ENCODE data around the gene KDM4B. TPM values are rescaled to one million over a fixed set of nuclear protein-coding genes. Genes with fewer than 3 reads are reported as not detected.
"Not testable (repeated sequence)": the region's sequence is repeated elsewhere in the genome, so short reads cannot be mapped to it uniquely, and the experiment has no call there.

Gene KDM4B
- total and polyA plus RNA-seq, 4 donors = 17.1 to 49.5 (median 24.7) TPM

- TF ChIP-seq, protein P1, sequence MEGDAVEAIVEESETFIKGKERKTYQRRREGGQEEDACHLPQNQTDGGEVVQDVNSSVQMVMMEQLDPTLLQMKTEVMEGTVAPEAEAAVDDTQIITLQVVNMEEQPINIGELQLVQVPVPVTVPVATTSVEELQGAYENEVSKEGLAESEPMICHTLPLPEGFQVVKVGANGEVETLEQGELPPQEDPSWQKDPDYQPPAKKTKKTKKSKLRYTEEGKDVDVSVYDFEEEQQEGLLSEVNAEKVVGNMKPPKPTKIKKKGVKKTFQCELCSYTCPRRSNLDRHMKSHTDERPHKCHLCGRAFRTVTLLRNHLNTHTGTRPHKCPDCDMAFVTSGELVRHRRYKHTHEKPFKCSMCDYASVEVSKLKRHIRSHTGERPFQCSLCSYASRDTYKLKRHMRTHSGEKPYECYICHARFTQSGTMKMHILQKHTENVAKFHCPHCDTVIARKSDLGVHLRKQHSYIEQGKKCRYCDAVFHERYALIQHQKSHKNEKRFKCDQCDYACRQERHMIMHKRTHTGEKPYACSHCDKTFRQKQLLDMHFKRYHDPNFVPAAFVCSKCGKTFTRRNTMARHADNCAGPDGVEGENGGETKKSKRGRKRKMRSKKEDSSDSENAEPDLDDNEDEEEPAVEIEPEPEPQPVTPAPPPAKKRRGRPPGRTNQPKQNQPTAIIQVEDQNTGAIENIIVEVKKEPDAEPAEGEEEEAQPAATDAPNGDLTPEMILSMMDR (IDR thresholded peaks at IDR 0.05; ENCODE audit: control extremely low read depth, extremely low read depth) = no peak
- Histone ChIP-seq H3K27ac (ENCODE audit: low read depth in 1 of 2, low read length in 1 of 2) (no peak overlapping the region), H3K4me1 (ENCODE audit: control insufficient read depth in 5 of 5, insufficient read depth in 5 of 5, low read length in 5 of 5) (peaks cover 0 to 3% (median 0%) of the 10 kb centered on the region in 5 donors), H3K9ac (ENCODE audit: insufficient read depth in 1 of 2, low read length in 2 of 2) (no peak overlapping the region), H3K36me3 (ENCODE audit: control insufficient read depth in 4 of 4, insufficient read depth in 4 of 4, low read length in 4 of 4) (peaks cover 0 to 3% (median 2%) of the 10 kb centered on the region in 4 donors), H3K27me3 (ENCODE audit: control insufficient read depth in 3 of 3, insufficient read depth in 3 of 3, low read length in 2 of 3) (no peaks in the 10 kb centered on the region), H3K4me3 (no peak overlapping the region), H3K9me3 (ENCODE audit: control insufficient read depth in 4 of 4, insufficient read depth in 3 of 4, low read length in 3 of 4) (no peaks in the 10 kb centered on the region)
- no peak for DNase-seq
- ATAC-seq (ENCODE audit: insufficient read depth, low FRiP score) = no peak
- WGBS, 2 donors = 92 to 93% methylated on average over 10 of the region's 10 CpGs
These were observed 56.1 kb downstream of the KDM4B start for GRCh38 chr19:5025027-5025426.

DNA sequence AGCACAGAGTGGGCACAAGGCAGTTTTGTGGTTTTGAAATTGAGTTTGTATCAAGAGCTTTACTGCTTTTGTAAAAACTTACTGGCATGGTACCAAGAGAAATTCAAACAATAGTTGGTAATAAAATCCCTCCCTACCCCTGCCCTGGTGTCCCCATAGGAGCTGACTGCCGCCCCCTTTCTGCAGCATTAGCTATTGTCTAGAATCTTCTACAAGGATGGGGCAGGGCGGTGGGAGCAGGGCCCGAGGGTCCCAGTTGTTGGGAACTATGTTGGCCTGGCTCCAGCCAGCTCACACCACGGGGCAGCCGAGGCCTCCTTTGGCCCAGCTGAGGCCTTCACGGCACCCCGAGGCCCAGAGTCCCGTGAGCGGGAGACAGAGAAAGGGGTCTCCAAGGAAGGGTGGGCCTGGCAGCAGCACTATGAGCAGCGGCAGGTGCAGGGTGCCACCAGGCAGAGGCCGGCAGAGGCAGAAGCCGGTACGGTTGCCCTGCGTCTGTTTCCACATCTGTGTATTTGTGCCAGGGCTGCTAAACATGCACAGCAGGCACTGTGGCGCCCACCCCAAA, 57.9 kb downstream of the KDM4B start:
- H3K27ac ChIP-seq (ENCODE audit: low read depth in 1 of 2, low read length in 1 of 2) = no peak overlapping the region
- peaks cover 0 to 3% (median 0%) of the 10 kb centered on the region in 5 donors for H3K4me1 ChIP-seq (ENCODE audit: control insufficient read depth in 5 of 5, insufficient read depth in 5 of 5, low read length in 5 of 5)
- ATAC-seq (ENCODE audit: insufficient read depth, low FRiP score) (no peak), DNase-seq (peak in 2 of 3 donors; percentile 27 to 47)
- H3K4me3 ChIP-seq = no peak overlapping the region
- H3K36me3 ChIP-seq (ENCODE audit: control insufficient read depth in 4 of 4, insufficient read depth in 4 of 4, low read length in 4 of 4) = peaks cover 0 to 3% (median 0%) of the 10 kb centered on the region in 4 donors
- no peak overlapping the region for H3K9ac ChIP-seq (ENCODE audit: insufficient read depth in 1 of 2, low read length in 2 of 2)
- WGBS, 2 donors = 81 to 85% methylated on average over 15 of the region's 15 CpGs
- H3K9me3 ChIP-seq (ENCODE audit: control insufficient read depth in 4 of 4, insufficient read depth in 3 of 4, low read length in 3 of 4) = no peaks in the 10 kb centered on the region
- TF ChIP-seq, protein P1 (IDR thresholded peaks at IDR 0.05; ENCODE audit: control extremely low read depth, extremely low read depth) = no peak
- no peaks in the 10 kb centered on the region for H3K27me3 ChIP-seq (ENCODE audit: control insufficient read depth in 3 of 3, insufficient read depth in 3 of 3, low read length in 2 of 3)

GRCh38 chr19:5028229-5028886, 59.4 kb downstream of the KDM4B start:
- no peaks in the 10 kb centered on the region for H3K9me3 ChIP-seq (ENCODE audit: control insufficient read depth in 4 of 4, insufficient read depth in 3 of 4, low read length in 3 of 4)
- TF ChIP-seq, protein P1 (IDR thresholded peaks at IDR 0.05; ENCODE audit: control extremely low read depth, extremely low read depth) = no peak
- no peak for ATAC-seq (ENCODE audit: insufficient read depth, low FRiP score)
- no peak overlapping the region for H3K4me3 ChIP-seq
- WGBS, 2 donors = 88 to 93% methylated on average over 15 of the region's 15 CpGs
- no peak for DNase-seq
- peaks cover 0 to 3% (median 0%) of the 10 kb centered on the region in 5 donors for H3K4me1 ChIP-seq (ENCODE audit: control insufficient read depth in 5 of 5, insufficient read depth in 5 of 5, low read length in 5 of 5)
- no peak overlapping the region for H3K27ac ChIP-seq (ENCODE audit: low read depth in 1 of 2, low read length in 1 of 2)
- no peaks in the 10 kb centered on the region for H3K27me3 ChIP-seq (ENCODE audit: control insufficient read depth in 3 of 3, insufficient read depth in 3 of 3, low read length in 2 of 3)
- H3K36me3 ChIP-seq (ENCODE audit: control insufficient read depth in 4 of 4, insufficient read depth in 4 of 4, low read length in 4 of 4) = peaks cover 0 to 6% (median 3%) of the 10 kb centered on the region in 4 donors
- no peak overlapping the region for H3K9ac ChIP-seq (ENCODE audit: insufficient read depth in 1 of 2, low read length in 2 of 2)

DNA sequence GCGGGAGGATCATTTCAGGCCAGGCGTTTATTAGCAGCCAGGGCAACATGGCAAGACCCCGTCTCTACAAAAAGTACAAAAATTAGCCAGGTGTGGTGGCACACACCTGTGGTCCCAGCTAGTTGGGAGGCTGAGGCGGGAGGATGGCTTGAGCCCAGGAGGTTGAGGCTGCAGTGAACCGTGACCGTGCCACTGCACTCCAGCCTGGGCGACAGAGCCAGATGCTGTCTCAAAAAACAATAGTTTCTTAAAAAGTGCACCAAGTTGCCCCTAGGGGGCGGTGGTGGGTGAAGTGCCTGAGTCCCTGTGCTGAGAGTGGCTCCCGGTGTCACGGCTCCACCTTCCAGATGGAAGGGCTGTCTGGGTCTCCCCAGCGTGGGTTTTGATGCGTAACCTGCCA, 60.7 kb downstream of the KDM4B start:
- H3K36me3 ChIP-seq (ENCODE audit: control insufficient read depth in 4 of 4, insufficient read depth in 4 of 4, low read length in 4 of 4); H3K27ac ChIP-seq (ENCODE audit: low read depth in 1 of 2, low read length in 1 of 2): not testable (repeated sequence)

More for the DNA sequence above, 60.7 kb downstream of the KDM4B start:
- H3K27me3 ChIP-seq (ENCODE audit: control insufficient read depth in 3 of 3, insufficient read depth in 3 of 3, low read length in 2 of 3); H3K4me1 ChIP-seq (ENCODE audit: control insufficient read depth in 5 of 5, insufficient read depth in 5 of 5, low read length in 5 of 5); H3K9ac ChIP-seq (ENCODE audit: insufficient read depth in 1 of 2, low read length in 2 of 2); H3K4me3 ChIP-seq; H3K9me3 ChIP-seq (ENCODE audit: control insufficient read depth in 4 of 4, insufficient read depth in 3 of 4, low read length in 3 of 4); ATAC-seq (ENCODE audit: insufficient read depth, low FRiP score): not testable (repeated sequence)
- DNase-seq = peak; percentile 34 to 52 (median 39)
- 64% methylated on average over 12 of the region's 12 CpGs for WGBS, 2 donors
